Stomach (tissue), 4 donors: Measurements from ENCODE around the gene TRDN.

Experiments
- EP300 ChIP-seq: sonication (generic); formaldehyde crosslinking; IDR thresholded peaks from one replicate; pipeline ENCODE4 v1.6.1; 2017; ENCODE audit warnings: antibody characterized with exemption
- POLR2A ChIP-seq, 4 donors: fragments of 450-650 bp; IDR thresholded peaks; one replicate each; pipeline ENCODE4 v1.6.1; 2016; ENCODE audit warnings: antibody characterized with exemption in 4 of 4, control low read depth in 2 of 4, mild to moderate bottlenecking in 1 of 4, moderate library complexity in 1 of 4
- POLR2AphosphoS5 ChIP-seq, 3 donors: sonication (generic); formaldehyde crosslinking; IDR thresholded peaks; one replicate each; pipeline ENCODE4 v1.6.1; 2016; ENCODE audit warnings: antibody characterized with exemption in 3 of 3
- TF ChIP-seq, protein P1 (sequence below), 7 experiments: fragments of 450-650 bp in 4 of 7; fragments of 200-600 bp in 3 of 7; sonication (generic) in 3 of 7; IDR thresholded peaks; one replicate each; pipeline ENCODE4 v1.5.1; 2016 to 2019; ENCODE audit warnings: antibody characterized with exemption in 7 of 7, control low read depth in 2 of 7, mild to moderate bottlenecking in 1 of 7

DNA sequence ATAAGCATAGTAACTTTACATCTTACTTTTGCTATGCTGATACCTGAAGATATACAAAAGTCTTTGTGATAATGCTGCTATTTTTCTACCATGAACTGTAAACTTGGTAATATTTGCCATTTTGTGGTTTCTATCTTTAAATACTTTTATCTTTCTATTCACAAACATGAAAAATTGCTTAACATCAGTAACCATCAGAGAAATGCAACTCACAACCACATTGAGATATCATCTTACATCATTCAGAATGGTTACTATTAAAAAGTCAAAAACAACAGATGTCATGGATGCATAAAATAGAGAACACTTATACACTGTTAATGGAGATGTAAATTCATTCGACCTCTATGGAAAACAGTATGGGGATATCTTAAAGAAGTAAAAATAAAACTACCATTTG, 112.0 kb downstream of the TRDN start:
- TF ChIP-seq, protein P1, sequence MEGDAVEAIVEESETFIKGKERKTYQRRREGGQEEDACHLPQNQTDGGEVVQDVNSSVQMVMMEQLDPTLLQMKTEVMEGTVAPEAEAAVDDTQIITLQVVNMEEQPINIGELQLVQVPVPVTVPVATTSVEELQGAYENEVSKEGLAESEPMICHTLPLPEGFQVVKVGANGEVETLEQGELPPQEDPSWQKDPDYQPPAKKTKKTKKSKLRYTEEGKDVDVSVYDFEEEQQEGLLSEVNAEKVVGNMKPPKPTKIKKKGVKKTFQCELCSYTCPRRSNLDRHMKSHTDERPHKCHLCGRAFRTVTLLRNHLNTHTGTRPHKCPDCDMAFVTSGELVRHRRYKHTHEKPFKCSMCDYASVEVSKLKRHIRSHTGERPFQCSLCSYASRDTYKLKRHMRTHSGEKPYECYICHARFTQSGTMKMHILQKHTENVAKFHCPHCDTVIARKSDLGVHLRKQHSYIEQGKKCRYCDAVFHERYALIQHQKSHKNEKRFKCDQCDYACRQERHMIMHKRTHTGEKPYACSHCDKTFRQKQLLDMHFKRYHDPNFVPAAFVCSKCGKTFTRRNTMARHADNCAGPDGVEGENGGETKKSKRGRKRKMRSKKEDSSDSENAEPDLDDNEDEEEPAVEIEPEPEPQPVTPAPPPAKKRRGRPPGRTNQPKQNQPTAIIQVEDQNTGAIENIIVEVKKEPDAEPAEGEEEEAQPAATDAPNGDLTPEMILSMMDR (IDR thresholded peaks at IDR 0.05): no peak
- TF ChIP-seq POLR2A (IDR thresholded peaks at IDR 0.05): no peak
- no peak for TF ChIP-seq EP300
- no peak for TF ChIP-seq POLR2AphosphoS5 (IDR thresholded peaks at IDR 0.05)
